ENCODE results near the gene ABLIM1. TPM values are rescaled to one million over a fixed set of nuclear protein-coding genes. Genes with fewer than 3 reads are reported as not detected.
"Not testable (repeated sequence)": the region's sequence is repeated elsewhere in the genome, so short reads cannot be mapped to it uniquely, and the experiment has no call there.

Gene ABLIM1
- total and polyA plus RNA-seq, 8 donors: 13.3 to 44.5 (median 33.3) TPM

DNA sequence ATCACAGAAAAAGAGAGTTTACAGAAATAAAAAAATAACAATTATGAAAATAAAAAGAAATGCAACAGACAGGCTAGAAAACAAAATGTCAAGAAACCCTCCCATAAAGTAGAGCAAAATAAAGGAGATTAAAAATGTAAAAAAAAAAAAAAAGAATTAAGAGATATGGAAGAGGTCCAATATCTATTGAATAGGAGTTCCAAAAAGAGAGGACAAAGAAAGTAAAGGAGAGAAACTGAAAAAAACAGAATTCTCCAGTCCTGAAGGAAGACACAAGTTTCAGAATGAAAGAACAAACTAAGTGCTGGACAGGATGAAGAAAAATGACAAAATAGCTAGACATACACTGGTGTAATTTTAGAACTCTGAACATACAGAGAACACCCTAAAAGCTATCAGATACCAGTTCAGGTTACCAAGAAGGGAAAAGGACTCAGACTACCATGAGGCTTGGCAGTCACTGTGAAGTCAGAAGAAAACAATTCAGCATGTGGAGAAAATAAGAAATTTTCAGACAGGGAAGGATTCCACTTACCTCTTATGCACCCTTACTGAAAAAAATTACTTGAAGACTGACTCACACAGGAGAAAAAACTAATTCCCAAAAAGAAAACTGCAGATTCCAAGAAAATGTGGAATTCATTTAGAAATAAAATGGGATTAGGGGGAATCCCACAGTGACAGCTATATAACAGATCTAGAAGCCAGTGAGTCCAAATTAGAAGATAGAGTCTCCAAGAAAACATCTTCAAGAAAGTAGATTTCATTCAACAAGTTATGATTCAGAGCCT lies 40.4 kb upstream of the ABLIM1 start:
- intact Hi-C loops (cut with DNase I): loop anchor here in 1 of 3 donors (10.0 kb wide), 1 partner anchor 144 kb away; no protein-coding TSS in a partner anchor
- TF ChIP-seq, protein P1, sequence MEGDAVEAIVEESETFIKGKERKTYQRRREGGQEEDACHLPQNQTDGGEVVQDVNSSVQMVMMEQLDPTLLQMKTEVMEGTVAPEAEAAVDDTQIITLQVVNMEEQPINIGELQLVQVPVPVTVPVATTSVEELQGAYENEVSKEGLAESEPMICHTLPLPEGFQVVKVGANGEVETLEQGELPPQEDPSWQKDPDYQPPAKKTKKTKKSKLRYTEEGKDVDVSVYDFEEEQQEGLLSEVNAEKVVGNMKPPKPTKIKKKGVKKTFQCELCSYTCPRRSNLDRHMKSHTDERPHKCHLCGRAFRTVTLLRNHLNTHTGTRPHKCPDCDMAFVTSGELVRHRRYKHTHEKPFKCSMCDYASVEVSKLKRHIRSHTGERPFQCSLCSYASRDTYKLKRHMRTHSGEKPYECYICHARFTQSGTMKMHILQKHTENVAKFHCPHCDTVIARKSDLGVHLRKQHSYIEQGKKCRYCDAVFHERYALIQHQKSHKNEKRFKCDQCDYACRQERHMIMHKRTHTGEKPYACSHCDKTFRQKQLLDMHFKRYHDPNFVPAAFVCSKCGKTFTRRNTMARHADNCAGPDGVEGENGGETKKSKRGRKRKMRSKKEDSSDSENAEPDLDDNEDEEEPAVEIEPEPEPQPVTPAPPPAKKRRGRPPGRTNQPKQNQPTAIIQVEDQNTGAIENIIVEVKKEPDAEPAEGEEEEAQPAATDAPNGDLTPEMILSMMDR (IDR thresholded peaks at IDR 0.05): no peak
- H3K27ac ChIP-seq: no peak overlapping the region

DNA sequence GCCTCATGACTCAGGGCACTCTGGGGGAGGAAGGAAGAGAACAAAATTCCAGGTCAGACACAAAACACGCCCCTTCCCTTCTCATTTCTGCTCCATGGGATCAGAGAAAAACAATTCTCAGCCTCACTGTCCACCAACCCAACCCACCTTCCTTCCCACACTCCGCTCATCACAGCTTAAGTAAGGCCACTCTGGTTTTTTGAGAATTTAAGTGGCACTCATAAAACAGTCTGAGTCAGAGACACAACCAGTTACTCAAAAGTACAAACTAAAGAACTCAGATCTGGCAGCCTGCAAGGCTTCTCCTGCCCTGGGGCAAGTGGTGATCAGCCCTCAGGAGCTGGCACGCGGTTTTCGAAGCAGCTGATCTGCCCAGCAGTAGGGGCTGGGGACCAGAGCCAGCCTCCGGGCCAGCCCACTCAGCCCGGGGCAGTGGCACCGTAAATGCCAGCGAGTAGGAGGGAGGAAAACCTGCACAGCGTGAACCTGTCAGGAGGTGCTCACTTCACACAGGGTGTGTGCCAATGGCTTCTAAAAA lies 39.1 kb upstream of the ABLIM1 start:
- Histone ChIP-seq H3K4me3 (no peak overlapping the region), H3K9me3 (no peaks in the 10 kb centered on the region), H3K27ac (peak overlapping the region in 1 of 4 donors; percentile 8), H3K27me3 (no peaks in the 10 kb centered on the region), H3K36me3 (no peaks in the 10 kb centered on the region), H3K4me1 (no peaks in the 10 kb centered on the region)
- no peak for FAIRE-seq
- DNase-seq: no peak
- peak in 3 of 4 donors; percentile 28 to 47 (median 29) for ATAC-seq
- 81 to 82% methylated on average over 10 of the region's 10 CpGs for WGBS, 2 donors
- TF ChIP-seq, protein P1 (IDR thresholded peaks at IDR 0.05): no peak
- intact Hi-C loops (cut with DNase I): loop anchor here in 1 of 3 donors (10.0 kb wide), 1 partner anchor 142 kb away; no protein-coding TSS in a partner anchor

More for the DNA sequence above, 40.4 kb upstream of the ABLIM1 start:
- FAIRE-seq (peak; percentile 53), ATAC-seq (no peak), DNase-seq (no peak)
- no peaks in the 10 kb centered on the region for H3K4me1 ChIP-seq
- H3K9me3 ChIP-seq: no peaks in the 10 kb centered on the region
- no peaks in the 10 kb centered on the region for H3K36me3 ChIP-seq
- no peaks in the 10 kb centered on the region for H3K27me3 ChIP-seq
- no peak overlapping the region for H3K4me3 ChIP-seq

DNA sequence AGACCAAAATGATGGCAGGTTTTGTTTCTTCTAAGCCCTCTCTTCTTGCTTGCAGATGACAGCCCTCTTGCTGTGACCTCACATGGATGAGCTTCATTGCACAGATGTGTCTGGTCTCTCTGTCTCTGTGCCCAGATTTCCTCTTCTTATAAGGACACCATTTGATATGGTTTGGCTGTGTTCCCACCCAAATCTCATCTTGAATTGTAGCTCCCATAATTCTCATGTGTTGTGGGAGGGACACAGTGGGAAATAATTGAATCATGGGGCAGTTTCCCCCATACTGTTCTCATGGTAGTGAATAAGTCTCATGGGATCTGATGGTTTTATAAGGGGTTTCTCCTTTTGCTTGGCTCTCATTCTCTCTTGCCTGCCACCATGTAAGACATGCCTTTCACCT lies 38.2 kb upstream of the ABLIM1 start:
- not testable (repeated sequence) for DNase-seq

DNA sequence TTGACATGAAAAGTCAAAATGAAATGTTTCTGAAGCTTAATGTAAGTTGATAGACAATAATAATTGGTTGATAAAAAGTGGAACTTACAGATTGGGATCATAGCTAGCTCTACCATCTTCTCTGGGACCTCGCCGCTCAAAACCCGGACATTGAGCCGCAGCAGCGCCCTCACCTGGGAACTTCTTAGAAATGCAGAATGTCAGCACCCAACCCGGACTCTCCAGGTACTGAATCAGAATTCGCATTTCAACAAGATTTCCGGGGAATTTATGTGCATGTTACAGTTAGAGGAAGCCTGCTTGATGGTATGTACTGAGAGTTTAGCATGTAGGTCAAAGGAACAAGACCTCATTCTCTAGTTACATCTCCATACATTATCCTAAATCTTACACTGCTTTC lies 36.7 kb upstream of the ABLIM1 start:
- peak; percentile 63 to 82 (median 72) for ATAC-seq
- Histone ChIP-seq H3K4me1 (no peaks in the 10 kb centered on the region), H3K27me3 (no peaks in the 10 kb centered on the region), H3K4me3 (no peak overlapping the region), H3K27ac (no peak overlapping the region), H3K36me3 (no peaks in the 10 kb centered on the region), H3K9me3 (no peaks in the 10 kb centered on the region)
- no peak for FAIRE-seq
- TF ChIP-seq, protein P1 (IDR thresholded peaks at IDR 0.05): peak in 3 of 4 donors; percentile 14 to 41 (median 26)
- 40 to 47% methylated on average over 8 of the region's 8 CpGs for WGBS, 2 donors
- peak in 2 of 6 donors; percentile 41 to 68 for DNase-seq
- intact Hi-C loops (cut with DNase I): loop anchor here in 1 of 3 donors (10.0 kb wide), 1 partner anchor 140 kb away; no protein-coding TSS in a partner anchor

More for the DNA sequence above, 38.2 kb upstream of the ABLIM1 start:
- intact Hi-C loops (cut with DNase I): loop anchor here in 1 of 3 donors (10.0 kb wide), 1 partner anchor 142 kb away; no protein-coding TSS in a partner anchor
- not testable (repeated sequence) for H3K27ac ChIP-seq, H3K27me3 ChIP-seq, ATAC-seq, H3K4me1 ChIP-seq, H3K9me3 ChIP-seq, FAIRE-seq, H3K36me3 ChIP-seq, H3K4me3 ChIP-seq

DNA sequence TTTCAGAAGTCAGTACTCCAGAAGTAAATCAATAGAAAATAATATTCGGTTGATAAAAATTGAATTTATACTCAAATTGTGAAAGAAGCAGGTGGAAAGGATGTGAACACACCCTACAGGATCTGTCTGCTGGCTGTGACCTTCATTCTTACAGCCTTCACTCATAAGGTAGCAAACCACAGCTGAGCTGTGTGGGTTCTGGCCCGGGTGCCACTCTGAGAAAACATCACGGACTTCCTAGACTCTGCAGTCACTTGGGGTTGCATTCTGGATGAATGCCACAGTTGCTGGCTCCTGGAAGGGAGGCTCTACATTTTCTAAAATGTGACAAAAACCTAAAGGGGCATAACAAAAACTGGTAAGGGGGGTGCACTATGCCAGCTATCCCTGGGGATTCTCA lies 36.0 kb upstream of the ABLIM1 start:
- intact Hi-C loops (cut with DNase I): loop anchor here in 1 of 3 donors (10.0 kb wide), 1 partner anchor 139 kb away; no protein-coding TSS in a partner anchor
- Histone ChIP-seq H3K9me3 (no peaks in the 10 kb centered on the region), H3K4me1 (no peaks in the 10 kb centered on the region), H3K27me3 (no peaks in the 10 kb centered on the region), H3K4me3 (no peak overlapping the region), H3K36me3 (no peaks in the 10 kb centered on the region), H3K27ac (no peak overlapping the region)
- WGBS, 2 donors: 53 to 75% methylated on average over 3 of the region's 3 CpGs
- DNase-seq (no peak), FAIRE-seq (no peak), ATAC-seq (peak in 1 of 4 donors; percentile 25)
- TF ChIP-seq, protein P1 (IDR thresholded peaks at IDR 0.05): no peak

All from pancreas (tissue), 10 donors.